ENCODE results near the gene OSTF1. TPM values are rescaled to one million over a fixed set of nuclear protein-coding genes. Genes with fewer than 3 reads are reported as not detected.

OSTF1 gene
- total RNA-seq, 1 donor from 2014 or later = 27.0 TPM

GRCh38 chr9:75084081-75084672 lies 4.1 kb upstream of the OSTF1 start:
- no peak for DNase-seq (ENCODE audit: low spot score)

GRCh38 chr9:75085640-75086039 lies 2.7 kb upstream of the OSTF1 start:
- peak; percentile 69 for DNase-seq (ENCODE audit: low spot score)

GRCh38 chr9:75086541-75087288 lies 1.6 kb upstream of the OSTF1 start:
- peak; percentile 32 for DNase-seq (ENCODE audit: low spot score)

- peak; percentile 65 for DNase-seq (ENCODE audit: low spot score)
Measured at GRCh38 chr9:75087289-75087823, 958 bp upstream of the OSTF1 start.

GRCh38 chr9:75088646-75089372 lies 495 bp downstream of the OSTF1 start:
- peak; percentile 78 for DNase-seq (ENCODE audit: low spot score)

- no peak for DNase-seq (ENCODE audit: low spot score)
Measured at GRCh38 chr9:75089373-75089766, 1.1 kb downstream of the OSTF1 start.

GRCh38 chr9:75090579-75090978 lies 2.3 kb downstream of the OSTF1 start:
- DNase-seq (ENCODE audit: low spot score) = no peak

- DNase-seq (ENCODE audit: low spot score) = no peak
Measured at GRCh38 chr9:75092766-75093165, 4.5 kb downstream of the OSTF1 start.

- no peak for DNase-seq (ENCODE audit: low spot score)
Measured at GRCh38 chr9:75096796-75097195, 8.5 kb downstream of the OSTF1 start.

- DNase-seq (ENCODE audit: low spot score) = no peak
Measured at GRCh38 chr9:75101004-75101588, 12.8 kb downstream of the OSTF1 start.

GRCh38 chr9:75102177-75102790 lies 14.0 kb downstream of the OSTF1 start:
- no peak for DNase-seq (ENCODE audit: low spot score)

- DNase-seq (ENCODE audit: low spot score) = no peak
Measured at GRCh38 chr9:75104607-75105006, 16.3 kb downstream of the OSTF1 start.

- DNase-seq (ENCODE audit: low spot score) = no peak
Measured at GRCh38 chr9:75105019-75105540, 16.8 kb downstream of the OSTF1 start.

GRCh38 chr9:75105841-75106240 lies 17.5 kb downstream of the OSTF1 start:
- peak; percentile 51 for DNase-seq (ENCODE audit: low spot score)

- DNase-seq (ENCODE audit: low spot score) = peak; percentile 46
Measured at GRCh38 chr9:75106857-75107256, 18.5 kb downstream of the OSTF1 start.

- peak; percentile 38 for DNase-seq (ENCODE audit: low spot score)
Measured at GRCh38 chr9:75108571-75108970, 20.3 kb downstream of the OSTF1 start.

GRCh38 chr9:75109210-75109839 lies 21.0 kb downstream of the OSTF1 start:
- DNase-seq (ENCODE audit: low spot score) = no peak

- no peak for DNase-seq (ENCODE audit: low spot score)
Measured at GRCh38 chr9:75111019-75111622, 22.8 kb downstream of the OSTF1 start.

- no peak for DNase-seq (ENCODE audit: low spot score)
Measured at GRCh38 chr9:75112789-75113188, 24.5 kb downstream of the OSTF1 start.

- DNase-seq (ENCODE audit: low spot score) = no peak
Measured at GRCh38 chr9:75116306-75116705, 28.0 kb downstream of the OSTF1 start.
